Neuronal stem cell (in vitro differentiated cells): ENCODE data around the gene MAPK4.

Experiments
- DNase-seq: peaks from one replicate; pipeline ENCODE4 v3.0.0-alpha.2; 2013; ENCODE audit warnings: low spot score
- H2AFZ ChIP-seq: one replicate; pipeline ENCODE4 v1.6.1; 2013; ENCODE audit warnings: mild to moderate bottlenecking, low read length, inconsistent platforms
- H2AK5ac ChIP-seq: 2 replicates; pipeline ENCODE4 v1.6.1; 2013; ENCODE audit warnings: low read depth, mild to moderate bottlenecking, inconsistent platforms, low read length, moderate library complexity, mixed read lengths
- H2BK120ac ChIP-seq: 2 replicates; pipeline ENCODE4 v1.6.1; 2013; ENCODE audit warnings: low read depth, mild to moderate bottlenecking, inconsistent platforms, low read length, moderate library complexity, mixed read lengths
- H2BK12ac ChIP-seq: one replicate; pipeline ENCODE4 v1.6.1; 2013; ENCODE audit warnings: low read length, inconsistent platforms
- H2BK15ac ChIP-seq: 2 replicates; pipeline ENCODE4 v1.6.1; 2013; ENCODE audit warnings: mild to moderate bottlenecking, low read length, inconsistent platforms, mixed read lengths
- H2BK5ac ChIP-seq: one replicate; pipeline ENCODE4 v1.6.1; 2013; ENCODE audit warnings: inconsistent platforms, mild to moderate bottlenecking, low read length, moderate library complexity
- H3K14ac ChIP-seq: one replicate; pipeline ENCODE4 v1.6.1; 2013; ENCODE audit warnings: low read length, inconsistent platforms
- H3K18ac ChIP-seq: 2 replicates; pipeline ENCODE4 v1.6.1; 2013; ENCODE audit warnings: low read length, inconsistent platforms
- H3K23ac ChIP-seq: 2 replicates; pipeline ENCODE4 v1.6.1; 2013; ENCODE audit warnings: low read depth, mild to moderate bottlenecking, mixed read lengths, low read length, inconsistent platforms; ENCODE audit not compliant: poor library complexity
- H3K27ac ChIP-seq: replicated peaks from 3 replicates; pipeline ENCODE4 v1.5.1; 2013; ENCODE audit warnings: low read length, inconsistent platforms
- H3K27me3 ChIP-seq, 3 experiments: 2 replicates each; pipeline ENCODE4 v1.6.1; 2013; ENCODE audit warnings: low read length in 3 of 3, mild to moderate bottlenecking in 2 of 3, inconsistent platforms in 1 of 3, low read depth in 1 of 3, mixed read lengths in 1 of 3, moderate library complexity in 1 of 3; ENCODE audit not compliant: control insufficient read depth in 3 of 3, insufficient read depth in 3 of 3
- H3K36me3 ChIP-seq, 2 donors: replicated peaks in 1 of 2; 2 replicates each; pipeline ENCODE4 v1.6.1; 2013; ENCODE audit warnings: low read length in 2 of 2; ENCODE audit not compliant: control insufficient read depth in 2 of 2, insufficient read depth in 2 of 2
- H3K4ac ChIP-seq: 2 replicates; pipeline ENCODE4 v1.6.1; 2013; ENCODE audit warnings: inconsistent platforms, mild to moderate bottlenecking, low read length, moderate library complexity
- H3K4me1 ChIP-seq, 2 donors: 1 replicate in 1 of 2; 2 replicates in 1 of 2; pipeline ENCODE4 v1.6.1; 2013; ENCODE audit warnings: low read length in 2 of 2, low read depth in 1 of 2; ENCODE audit not compliant: control insufficient read depth in 2 of 2, insufficient read depth in 1 of 2
- H3K4me2 ChIP-seq: one replicate; pipeline ENCODE4 v1.6.1; 2013; ENCODE audit warnings: mild to moderate bottlenecking, low read length, inconsistent platforms; ENCODE audit not compliant: insufficient read depth, poor library complexity, severe bottlenecking
- H3K4me3 ChIP-seq, 2 donors: 2 replicates each; pipeline ENCODE4 v1.5.1; 2013; ENCODE audit warnings: low read length in 2 of 2, mild to moderate bottlenecking in 2 of 2, inconsistent platforms in 1 of 2, moderate library complexity in 1 of 2
- H3K79me1 ChIP-seq: one replicate; pipeline ENCODE4 v1.6.1; 2013; ENCODE audit warnings: low read depth, mild to moderate bottlenecking, inconsistent platforms, low read length, moderate library complexity
- H3K9ac ChIP-seq: one replicate; pipeline ENCODE4 v1.6.1; 2013; ENCODE audit warnings: mild to moderate bottlenecking, low read depth, low read length, inconsistent platforms; ENCODE audit not compliant: poor library complexity
- H3K9me3 ChIP-seq, 2 donors: replicated peaks in 1 of 2; 2 replicates each; pipeline versions ENCODE3 to v1.6.1; 2013; ENCODE audit warnings: low read length in 2 of 2, mild to moderate bottlenecking in 2 of 2, inconsistent platforms in 1 of 2, low read depth in 1 of 2, mixed read lengths in 1 of 2, moderate library complexity in 1 of 2; ENCODE audit not compliant: control insufficient read depth in 2 of 2, insufficient read depth in 1 of 2
- H4K8ac ChIP-seq: one replicate; pipeline ENCODE4 v1.6.1; 2013; ENCODE audit warnings: low read depth, mild to moderate bottlenecking, inconsistent platforms, low read length, moderate library complexity
- H4K91ac ChIP-seq: one replicate; pipeline ENCODE4 v1.6.1; 2013; ENCODE audit warnings: low read length, low read depth, mild to moderate bottlenecking, inconsistent platforms; ENCODE audit not compliant: poor library complexity
- WGBS, 2 donors: extraction: QIAGEN DNeasy Blood & Tissue Kit; methylation state at CpG; one replicate each; pipeline ENCODE4 v1.1.7; 2013; ENCODE audit warnings: missing lambda C conversion rate in 2 of 2, mixed read lengths in 1 of 2; ENCODE audit not compliant: insufficient read length in 2 of 2, insufficient replicate concordance in 1 of 2; ENCODE audit errors: extremely low coverage in 2 of 2; 5-methylcytosine and 5-hydroxymethylcytosine counted together

Gene MAPK4

GRCh38 chr18:50594012-50594411 is 34.1 kb downstream of the MAPK4 start:
- Histone ChIP-seq H3K9me3 (no peaks in the 10 kb centered on the region), H2AK5ac (no peak overlapping the region), H4K91ac (no peak overlapping the region), H3K9ac (no peak overlapping the region), H3K36me3 (no peaks in the 10 kb centered on the region), H3K27ac (no peak overlapping the region), H3K18ac (no peak overlapping the region), H3K4me2 (no peak overlapping the region), H3K4me3 (no peak overlapping the region), H4K8ac (no peak overlapping the region), H3K4ac (no peak overlapping the region), H2BK5ac (no peak overlapping the region), H3K27me3 (no peaks in the 10 kb centered on the region), H2BK12ac (no peak overlapping the region), H3K79me1 (no peaks in the 10 kb centered on the region), H3K4me1 (peaks cover 0 to 6% of the 10 kb centered on the region in 2 donors), H3K23ac (no peak overlapping the region), H2AFZ (no peak overlapping the region), H2BK120ac (no peak overlapping the region), H2BK15ac (no peak overlapping the region), H3K14ac (no peak overlapping the region)
- no peak for DNase-seq
- WGBS, 2 donors = no CpG with 5 or more reads among the region's 5 CpGs

GRCh38 chr18:50594942-50595341 is 35.1 kb downstream of the MAPK4 start:
- Histone ChIP-seq H3K18ac (no peak overlapping the region), H3K27ac (no peak overlapping the region), H3K4me3 (no peak overlapping the region), H2AK5ac (no peak overlapping the region), H4K8ac (no peak overlapping the region), H3K4me2 (no peak overlapping the region), H2BK15ac (no peak overlapping the region), H3K4ac (no peak overlapping the region), H3K9ac (no peak overlapping the region), H2BK12ac (no peak overlapping the region), H2BK120ac (no peak overlapping the region), H3K79me1 (no peaks in the 10 kb centered on the region), H3K9me3 (no peaks in the 10 kb centered on the region), H3K14ac (no peak overlapping the region), H2BK5ac (no peak overlapping the region), H3K23ac (no peak overlapping the region), H4K91ac (no peak overlapping the region), H2AFZ (no peak overlapping the region), H3K36me3 (no peaks in the 10 kb centered on the region), H3K27me3 (no peaks in the 10 kb centered on the region), H3K4me1 (peaks cover 0 to 6% of the 10 kb centered on the region in 2 donors)
- no CpG with 5 or more reads among the region's 4 CpGs for WGBS, 2 donors
- DNase-seq = no peak

DNA sequence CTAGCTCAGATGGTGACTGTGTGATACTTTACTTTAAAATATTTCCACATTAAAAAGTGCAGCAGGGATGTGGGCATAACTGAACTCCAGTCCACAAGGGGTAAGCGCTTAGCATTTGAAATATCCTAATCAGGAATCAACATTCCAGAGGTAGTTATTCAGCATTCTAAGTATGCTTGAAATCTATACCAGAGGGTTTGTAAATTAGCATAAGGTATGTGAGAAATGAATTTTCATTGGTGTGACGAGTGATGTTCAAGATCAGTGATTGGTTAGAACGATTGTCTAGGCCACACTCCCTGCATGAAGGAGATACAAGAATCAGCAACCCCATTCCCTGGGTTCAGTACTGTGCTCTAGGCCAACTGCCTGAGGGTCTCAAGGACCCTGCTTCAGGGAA is 42.6 kb downstream of the MAPK4 start:
- Histone ChIP-seq H3K4me3 (no peak overlapping the region), H3K9ac (no peak overlapping the region), H2BK15ac (no peak overlapping the region), H3K79me1 (no peaks in the 10 kb centered on the region), H2AFZ (no peak overlapping the region), H4K91ac (no peak overlapping the region), H3K36me3 (no peaks in the 10 kb centered on the region), H3K9me3 (no peaks in the 10 kb centered on the region), H3K4me1 (no peaks in the 10 kb centered on the region), H3K4ac (no peak overlapping the region), H2BK120ac (no peak overlapping the region), H3K4me2 (no peak overlapping the region), H3K27me3 (no peaks in the 10 kb centered on the region), H3K27ac (no peak overlapping the region), H3K18ac (no peak overlapping the region), H2AK5ac (no peak overlapping the region), H3K14ac (no peak overlapping the region), H3K23ac (no peak overlapping the region), H4K8ac (no peak overlapping the region), H2BK5ac (no peak overlapping the region), H2BK12ac (no peak overlapping the region)
- WGBS, 2 donors = no CpG with 5 or more reads among the region's 3 CpGs
- no peak for DNase-seq

DNA sequence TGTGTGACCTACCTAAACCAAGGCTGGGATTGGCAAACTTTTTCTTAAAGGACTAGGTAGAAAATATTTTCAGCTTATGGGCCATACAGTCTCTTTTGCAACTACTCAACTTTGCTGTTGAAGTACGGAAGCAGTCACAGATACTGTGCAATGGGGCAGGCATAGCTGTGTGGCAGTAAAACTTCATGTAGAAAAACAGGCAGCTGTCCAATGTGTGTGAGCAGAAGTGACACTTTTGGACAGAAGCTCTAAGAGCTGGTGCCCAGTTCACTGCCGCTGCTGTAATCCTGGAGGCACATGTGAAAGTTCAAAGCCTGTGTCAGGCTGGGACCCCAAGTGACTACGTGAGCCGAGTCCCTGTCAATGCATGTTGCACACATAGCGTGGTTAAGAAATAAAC is 46.7 kb downstream of the MAPK4 start:
- Histone ChIP-seq H4K91ac (no peak overlapping the region), H3K9ac (no peak overlapping the region), H3K4ac (no peak overlapping the region), H3K23ac (no peak overlapping the region), H3K18ac (no peak overlapping the region), H4K8ac (no peak overlapping the region), H2BK120ac (no peak overlapping the region), H3K9me3 (peaks cover 0 to 3% of the 10 kb centered on the region in 2 donors), H3K4me1 (no peaks in the 10 kb centered on the region), H3K4me2 (no peak overlapping the region), H3K14ac (no peak overlapping the region), H3K36me3 (no peaks in the 10 kb centered on the region), H2AK5ac (no peak overlapping the region), H3K79me1 (no peaks in the 10 kb centered on the region), H3K4me3 (no peak overlapping the region), H2BK15ac (no peak overlapping the region), H2AFZ (no peak overlapping the region), H2BK12ac (no peak overlapping the region), H3K27ac (no peak overlapping the region), H2BK5ac (no peak overlapping the region), H3K27me3 (no peaks in the 10 kb centered on the region)
- no peak for DNase-seq
- WGBS, 2 donors = no CpG with 5 or more reads among the region's 5 CpGs
